CD14-positive monocyte (primary cell): ENCODE results near the gene GAS6. TPM values are rescaled to one million over a fixed set of nuclear protein-coding genes. Genes with fewer than 3 reads are reported as not detected.

Source experiments
- DNase-seq, 3 donors: peaks; one replicate each; pipeline ENCODE4 v3.0.0-alpha.2; 2011 to 2022
- H2AFZ ChIP-seq: 2 replicates; pipeline ENCODE4 v1.6.0; 2012; ENCODE audit warnings: mild to moderate bottlenecking, low read depth, low read length, inconsistent platforms; ENCODE audit not compliant: insufficient read depth, poor library complexity, severe bottlenecking
- H3K27ac ChIP-seq, 2 donors: 1 replicate in 1 of 2; 2 replicates in 1 of 2; pipeline ENCODE4 v1.5.1; 2012 to 2013; ENCODE audit warnings: low read length in 2 of 2, control low read depth in 1 of 2, inconsistent platforms in 1 of 2, low read depth in 1 of 2, mild to moderate bottlenecking in 1 of 2
- H3K27me3 ChIP-seq, 2 donors: one replicate each; pipeline versions ENCODE4 v1.6.0 to v1.6.1; 2011 to 2013; ENCODE audit warnings: low read length in 2 of 2; ENCODE audit not compliant: control insufficient read depth in 2 of 2, insufficient read depth in 2 of 2
- H3K36me3 ChIP-seq, 2 donors: replicated peaks in 1 of 2; 1 replicate in 1 of 2; 2 replicates in 1 of 2; pipeline versions ENCODE4 v1.5.1 to v1.6.1; 2012 to 2013; ENCODE audit warnings: low read length in 2 of 2, control low read depth in 1 of 2, inconsistent platforms in 1 of 2, mild to moderate bottlenecking in 1 of 2; ENCODE audit not compliant: insufficient read depth in 2 of 2, control insufficient read depth in 1 of 2
- H3K4me1 ChIP-seq, 2 donors: 1 replicate in 1 of 2; 2 replicates in 1 of 2; pipeline versions ENCODE4 v1.5.1 to v1.6.1; 2012 to 2013; ENCODE audit warnings: low read length in 2 of 2, control low read depth in 1 of 2, inconsistent platforms in 1 of 2, mild to moderate bottlenecking in 1 of 2, moderate library complexity in 1 of 2; ENCODE audit not compliant: insufficient read depth in 2 of 2, control insufficient read depth in 1 of 2
- H3K4me2 ChIP-seq: replicated peaks from 2 replicates; pipeline ENCODE3; 2012; ENCODE audit warnings: low read length, moderate library complexity, mild to moderate bottlenecking; ENCODE audit not compliant: poor library complexity, severe bottlenecking; ENCODE audit errors: extremely low read depth
- H3K4me3 ChIP-seq, 3 experiments: fragments of 200-600 bp in 1 of 3; sonication (generic) in 1 of 3; replicated peaks in 1 of 3; 1 replicate in 2 of 3; 2 replicates in 1 of 3; pipeline ENCODE4 v1.5.1; 2011 to 2013; ENCODE audit warnings: low read length in 3 of 3, mild to moderate bottlenecking in 3 of 3, control low read depth in 2 of 3, low read depth in 2 of 3, inconsistent platforms in 1 of 3, moderate library complexity in 1 of 3
- H3K79me2 ChIP-seq: 2 replicates; pipeline ENCODE4 v1.6.0; 2012; ENCODE audit warnings: mild to moderate bottlenecking, control low read depth, inconsistent platforms, low read length, moderate library complexity; ENCODE audit not compliant: insufficient read depth
- H3K9ac ChIP-seq: 2 replicates; pipeline ENCODE4 v1.6.0; 2017; ENCODE audit warnings: low read length, mild to moderate bottlenecking; ENCODE audit not compliant: insufficient read depth, poor library complexity, severe bottlenecking
- H3K9me3 ChIP-seq, 2 donors: replicated peaks in 1 of 2; 1 replicate in 1 of 2; 2 replicates in 1 of 2; pipeline versions ENCODE4 v1.5.1 to v1.6.1; 2012 to 2013; ENCODE audit warnings: low read length in 2 of 2, control low read depth in 1 of 2; ENCODE audit not compliant: control insufficient read depth in 1 of 2, insufficient read depth in 1 of 2
- H4K20me1 ChIP-seq: 2 replicates; pipeline ENCODE4 v1.6.0; 2012; ENCODE audit warnings: mild to moderate bottlenecking, low read length, control low read depth, moderate library complexity; ENCODE audit not compliant: insufficient read depth
- H3K27ac Mint-ChIP-seq, 7 donors: one replicate each; pipeline ENCODE4 v1.8.0; 2020; ENCODE audit warnings: mild to moderate bottlenecking in 7 of 7, mixed read lengths in 7 of 7, moderate library complexity in 6 of 7, inconsistent platforms in 2 of 7
- H3K27me3 Mint-ChIP-seq, 3 donors: one replicate each; pipeline ENCODE4 v1.8.0; 2021 to 2022; ENCODE audit warnings: low read depth in 3 of 3, mild to moderate bottlenecking in 3 of 3, mixed read lengths in 3 of 3, moderate library complexity in 3 of 3, inconsistent platforms in 1 of 3
- H3K36me3 Mint-ChIP-seq, 2 donors: one replicate each; pipeline ENCODE4 v1.8.0; 2020; ENCODE audit warnings: mixed read lengths in 2 of 2, inconsistent platforms in 1 of 2, mild to moderate bottlenecking in 1 of 2
- H3K4me1 Mint-ChIP-seq: one replicate; pipeline ENCODE4 v1.8.0; 2020; ENCODE audit warnings: mild to moderate bottlenecking, mixed read lengths
- H3K4me3 Mint-ChIP-seq, 2 donors: one replicate each; pipeline ENCODE4 v1.8.0; 2020; ENCODE audit warnings: mild to moderate bottlenecking in 2 of 2, mixed read lengths in 2 of 2, moderate library complexity in 1 of 2
- H3K9me3 Mint-ChIP-seq, 7 donors: one replicate each; pipeline ENCODE4 v1.8.0; 2020 to 2022; ENCODE audit warnings: mixed read lengths in 7 of 7, mild to moderate bottlenecking in 6 of 7, moderate library complexity in 6 of 7, inconsistent platforms in 2 of 7
- WGBS: methylation state at CpG from one replicate; pipeline ENCODE4 v1.1.5; 2013; ENCODE audit warnings: missing lambda C conversion rate; ENCODE audit not compliant: insufficient coverage; 5-methylcytosine and 5-hydroxymethylcytosine counted together
- intact Hi-C, 2 donors: fragments of 100-400 bp; cut with micrococcal nuclease; formaldehyde crosslinking; loops; one replicate each; pipeline versions ENCODE4 v1.15.0 to v1.15.1; 2023
- polyA plus RNA-seq, 3 donors: library from polyadenylated mRNA; depleted of rRNA in 1 of 3; unstranded in 2 of 3; stranded (reverse) in 1 of 3; fragments of 300-500 nt in 2 of 3; fragments of >200 nt in 1 of 3; fragmentation: Illumina TruSeq in 2 of 3; gene quantifications; 1 replicate in 2 of 3; 2 replicates in 1 of 3; pipeline ENCODE4 v1.2.3, GENCODE V29; 2012 to 2021
- TF ChIP-seq, protein P1 (sequence below): fragments of 200-600 bp; IDR thresholded peaks from one replicate; pipeline ENCODE4 v1.8.0; 2022; ENCODE audit warnings: antibody characterized with exemption, mild to moderate bottlenecking

GAS6 gene
- polyA plus RNA-seq, 3 donors, result 1.8 to 7.5 (median 1.9) TPM

- H3K9me3 Mint-ChIP-seq, result peaks cover 32 to 82% (median 52%) of the 10 kb centered on the region in 7 donors
- peaks cover 18 to 44% of the 10 kb centered on the region in 2 donors for H3K36me3 Mint-ChIP-seq
- no peak overlapping the region for H3K4me3 Mint-ChIP-seq
- H3K4me3 ChIP-seq, result no peak overlapping the region
- H3K79me2 ChIP-seq, result no peaks in the 10 kb centered on the region
- H3K36me3 ChIP-seq, result peaks cover 4 to 14% of the 10 kb centered on the region in 2 donors
- no peaks in the 10 kb centered on the region for H3K27me3 ChIP-seq
- H3K27ac ChIP-seq, result no peak overlapping the region
- H3K27me3 Mint-ChIP-seq, result peaks cover 2 to 3% (median 2%) of the 10 kb centered on the region in 3 donors
- H3K4me2 ChIP-seq, result no peak overlapping the region
- no peak overlapping the region for H2AFZ ChIP-seq
- WGBS, result 96% methylated on average over 26 of the region's 26 CpGs
- DNase-seq, result no peak
- H4K20me1 ChIP-seq, result no peaks in the 10 kb centered on the region
- TF ChIP-seq, protein P1, sequence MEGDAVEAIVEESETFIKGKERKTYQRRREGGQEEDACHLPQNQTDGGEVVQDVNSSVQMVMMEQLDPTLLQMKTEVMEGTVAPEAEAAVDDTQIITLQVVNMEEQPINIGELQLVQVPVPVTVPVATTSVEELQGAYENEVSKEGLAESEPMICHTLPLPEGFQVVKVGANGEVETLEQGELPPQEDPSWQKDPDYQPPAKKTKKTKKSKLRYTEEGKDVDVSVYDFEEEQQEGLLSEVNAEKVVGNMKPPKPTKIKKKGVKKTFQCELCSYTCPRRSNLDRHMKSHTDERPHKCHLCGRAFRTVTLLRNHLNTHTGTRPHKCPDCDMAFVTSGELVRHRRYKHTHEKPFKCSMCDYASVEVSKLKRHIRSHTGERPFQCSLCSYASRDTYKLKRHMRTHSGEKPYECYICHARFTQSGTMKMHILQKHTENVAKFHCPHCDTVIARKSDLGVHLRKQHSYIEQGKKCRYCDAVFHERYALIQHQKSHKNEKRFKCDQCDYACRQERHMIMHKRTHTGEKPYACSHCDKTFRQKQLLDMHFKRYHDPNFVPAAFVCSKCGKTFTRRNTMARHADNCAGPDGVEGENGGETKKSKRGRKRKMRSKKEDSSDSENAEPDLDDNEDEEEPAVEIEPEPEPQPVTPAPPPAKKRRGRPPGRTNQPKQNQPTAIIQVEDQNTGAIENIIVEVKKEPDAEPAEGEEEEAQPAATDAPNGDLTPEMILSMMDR, result no peak
- no peak overlapping the region for H3K9ac ChIP-seq
- H3K4me1 Mint-ChIP-seq, result peaks cover 22% of the 10 kb centered on the region
- H3K4me1 ChIP-seq, result peaks cover 17 to 20% of the 10 kb centered on the region in 2 donors
- no peak overlapping the region for H3K27ac Mint-ChIP-seq
- peaks cover 39 to 75% of the 10 kb centered on the region in 2 donors for H3K9me3 ChIP-seq
- intact Hi-C loops, result no loop called here
These were observed 45.1 kb downstream of the GAS6 start for GRCh38 chr13:113818700-113819295.

GRCh38 chr13:113817860-113818691 is 45.8 kb downstream of the GAS6 start:
- Histone ChIP-seq H3K27me3 (no peaks in the 10 kb centered on the region), H3K36me3 (peaks cover 4 to 10% of the 10 kb centered on the region in 2 donors), H3K9me3 (peaks cover 31 to 75% of the 10 kb centered on the region in 2 donors), H4K20me1 (no peaks in the 10 kb centered on the region), H3K4me3 (no peak overlapping the region), H3K9ac (no peak overlapping the region), H3K27ac (no peak overlapping the region), H3K4me2 (no peak overlapping the region), H2AFZ (no peak overlapping the region), H3K4me1 (peaks cover 17 to 20% of the 10 kb centered on the region in 2 donors), H3K79me2 (no peaks in the 10 kb centered on the region)
- no peak overlapping the region for H3K4me3 Mint-ChIP-seq
- DNase-seq, result no peak
- peaks cover 0 to 4% (median 3%) of the 10 kb centered on the region in 3 donors for H3K27me3 Mint-ChIP-seq
- TF ChIP-seq, protein P1, result no peak
- peaks cover 22% of the 10 kb centered on the region for H3K4me1 Mint-ChIP-seq
- H3K36me3 Mint-ChIP-seq, result peaks cover 14 to 38% of the 10 kb centered on the region in 2 donors
- peaks cover 35 to 82% (median 52%) of the 10 kb centered on the region in 7 donors for H3K9me3 Mint-ChIP-seq
- intact Hi-C loops, result no loop called here
- peak overlapping the region in 1 of 7 donors; percentile 66 for H3K27ac Mint-ChIP-seq
- WGBS, result 95% methylated on average over 58 of the region's 60 CpGs
